NCI-H146 (cell line): ENCODE measurements around the gene BICRAL.
"Not testable (repeated sequence)": the region's sequence is repeated elsewhere in the genome, so short reads cannot be mapped to it uniquely, and the experiment has no call there.

Experiments
- DNase-seq: peaks from one replicate; lab custom pipeline; 2025; lab: John Stamatoyannopoulos, UW

BICRAL gene

GRCh38 chr6:42834056-42834455, 52.2 kb downstream of the BICRAL start:
- DNase-seq: no peak

DNA sequence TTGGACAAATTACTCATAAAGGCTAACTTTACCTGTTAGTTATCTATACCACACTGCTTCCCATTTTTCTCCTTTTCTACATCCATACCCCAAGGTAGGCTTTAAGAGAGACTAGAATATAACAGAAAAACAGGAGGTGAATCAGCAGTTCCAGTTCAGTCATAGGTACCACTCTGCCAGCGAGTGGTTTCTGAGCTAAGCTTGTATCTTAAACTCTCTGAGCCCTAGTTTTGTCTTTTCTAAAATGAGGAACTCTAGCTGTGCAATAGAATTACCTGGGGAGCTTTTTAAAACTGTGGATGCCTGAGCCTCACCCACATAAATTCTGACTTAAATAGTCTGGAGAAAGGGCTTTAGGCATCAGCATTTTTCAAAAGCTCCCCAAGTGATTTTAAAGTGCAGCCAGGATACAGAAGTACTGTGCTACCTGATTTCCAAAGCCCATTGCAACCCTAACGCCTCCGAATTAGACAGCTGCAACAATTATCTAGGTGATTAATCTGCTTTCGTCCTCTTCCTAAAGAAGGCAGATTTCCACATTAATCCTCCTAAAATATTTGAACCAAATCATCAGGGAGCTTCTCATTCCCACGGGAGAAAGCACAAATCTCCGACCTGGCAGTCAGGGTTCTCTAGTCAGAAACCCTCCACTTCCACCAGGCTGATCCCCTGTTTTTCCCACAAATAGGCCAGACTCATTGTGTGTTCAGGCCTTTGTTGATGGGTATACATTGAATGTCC, 60.2 kb downstream of the BICRAL start:
- peak; percentile 43 for DNase-seq

DNA sequence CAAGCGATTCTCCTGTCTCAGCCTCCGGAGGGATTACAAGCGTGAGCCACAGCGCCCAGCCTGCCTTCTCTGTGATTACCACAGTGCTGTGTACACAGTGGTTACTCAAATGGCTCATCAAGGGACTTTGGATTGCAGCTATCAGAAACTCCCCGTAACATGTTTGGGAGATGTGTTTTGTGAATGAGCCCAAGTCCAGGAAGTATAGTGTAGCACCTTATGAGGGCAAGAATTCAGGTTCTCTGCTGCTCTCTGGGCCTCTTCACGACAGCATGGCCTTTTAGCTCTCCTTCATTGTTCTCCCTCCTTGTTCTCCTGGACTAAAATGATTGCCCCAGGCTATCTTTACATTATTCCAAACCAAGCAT, 63.5 kb downstream of the BICRAL start:
- DNase-seq: peak; percentile 92

- DNase-seq: no peak
Measured at GRCh38 chr6:42846505-42846904, 64.7 kb downstream of the BICRAL start.

- no peak for DNase-seq
Measured at GRCh38 chr6:42848700-42849099, 66.8 kb downstream of the BICRAL start.

GRCh38 chr6:42851599-42851998, 69.7 kb downstream of the BICRAL start:
- no peak for DNase-seq

- DNase-seq: no peak
Measured at GRCh38 chr6:42860036-42860435, 78.2 kb downstream of the BICRAL start.

- DNase-seq: no peak
Measured at GRCh38 chr6:42860481-42860880, 78.6 kb downstream of the BICRAL start.

- DNase-seq: no peak
Measured at GRCh38 chr6:42864602-42865001, 82.8 kb downstream of the BICRAL start.

DNA sequence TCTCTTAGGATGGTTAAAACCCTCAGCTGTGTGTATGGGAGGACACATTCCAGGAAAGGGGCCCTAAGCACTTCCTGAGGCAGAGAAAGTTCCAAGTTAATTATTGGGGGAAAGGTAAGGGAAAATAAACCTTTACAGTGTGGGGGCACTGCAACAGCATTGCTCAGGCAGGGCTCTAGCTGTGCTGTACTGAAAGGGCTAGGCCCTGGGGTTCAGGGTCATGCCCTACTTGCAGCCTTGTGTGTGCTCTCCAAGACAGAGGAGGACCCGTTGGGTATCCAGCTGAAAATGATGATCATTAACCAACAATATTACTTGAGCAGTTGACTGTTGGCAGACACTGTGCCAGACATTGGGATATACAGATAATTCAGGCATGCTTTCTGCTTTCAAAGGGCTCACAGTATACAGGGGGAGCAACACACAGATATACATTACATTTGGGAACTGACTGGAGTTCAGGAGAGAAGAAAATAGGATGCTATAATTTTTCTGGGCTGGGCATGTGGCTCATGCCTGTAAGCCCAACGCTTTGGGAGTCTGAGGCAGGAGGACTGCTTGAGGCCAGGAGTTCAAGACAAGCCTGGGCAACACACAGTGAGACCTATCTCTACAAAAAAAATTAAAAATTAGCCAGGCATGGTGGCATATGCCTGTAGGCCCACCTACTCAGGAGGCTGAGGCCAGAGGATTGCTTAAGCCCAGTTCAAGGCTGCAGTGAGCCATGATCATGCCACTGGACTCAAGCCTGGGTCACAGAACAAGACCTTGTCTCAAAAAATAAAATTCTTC, 88.5 kb downstream of the BICRAL start:
- no peak for DNase-seq

- DNase-seq: no peak
Measured at GRCh38 chr6:42871711-42872110, 89.9 kb downstream of the BICRAL start.

- no peak for DNase-seq
Measured at GRCh38 chr6:42873313-42873712, 91.5 kb downstream of the BICRAL start.

DNA sequence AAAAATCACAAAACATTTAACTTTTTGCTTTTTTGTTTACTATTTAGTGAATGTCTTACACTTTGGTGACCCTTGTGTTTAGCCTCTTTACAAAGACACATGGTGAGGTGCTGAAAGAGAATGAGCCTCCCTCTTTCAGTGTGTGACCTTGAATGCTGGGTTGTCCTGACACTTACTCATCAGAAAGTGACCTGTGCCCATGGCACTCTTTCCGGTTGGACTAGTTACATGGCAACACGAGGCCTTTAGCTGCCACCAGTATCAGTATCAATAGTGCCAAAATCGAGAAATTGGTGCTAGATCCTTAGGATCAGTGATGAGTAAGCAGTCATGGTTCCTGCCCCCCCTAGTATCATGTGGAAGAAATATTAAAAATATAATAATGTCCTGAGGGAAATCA, 95.8 kb downstream of the BICRAL start:
- no peak for DNase-seq

DNA sequence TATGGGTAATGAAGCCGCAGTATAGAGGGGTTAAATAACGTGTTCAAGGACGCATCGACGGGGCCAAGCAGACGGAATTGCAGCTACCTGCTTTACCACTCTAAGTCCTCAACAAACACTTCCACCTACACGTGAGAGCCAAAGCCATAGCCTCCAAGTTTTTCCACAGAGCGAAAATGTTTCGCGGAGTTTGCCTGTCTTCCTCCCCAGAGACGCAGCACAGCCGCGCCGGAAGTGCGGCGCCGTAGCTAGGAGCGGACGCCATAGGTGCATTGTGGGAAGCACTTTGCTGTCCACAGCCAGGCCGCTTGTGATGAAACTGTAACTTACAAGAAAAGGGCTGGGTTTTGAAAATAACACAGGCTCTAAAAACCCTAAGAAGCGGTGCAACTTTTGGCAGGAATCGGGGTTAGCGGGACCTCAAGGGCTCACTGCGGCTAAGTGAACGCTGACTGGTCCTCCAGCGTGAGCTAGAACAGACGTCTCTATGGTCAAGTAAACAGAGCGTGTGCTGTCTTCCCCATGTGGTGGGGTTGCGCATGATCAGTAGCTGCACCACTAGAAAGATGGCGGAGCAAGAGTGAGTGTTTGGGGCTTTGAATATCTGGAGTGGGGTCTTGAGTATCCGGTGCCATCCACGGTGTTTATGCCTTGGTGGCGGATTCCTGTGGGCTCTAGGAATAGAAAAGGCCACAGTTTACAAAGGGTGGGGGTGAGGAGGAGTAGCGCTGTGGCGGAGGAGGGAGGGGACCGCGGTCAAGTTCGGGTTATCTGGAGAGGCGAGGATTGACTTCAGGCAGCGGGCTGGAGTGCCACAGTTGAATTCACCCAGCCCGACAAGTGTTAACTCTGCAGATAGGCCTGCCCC, 97.8 kb downstream of the BICRAL start, which contains the start of gene RPL7L1:
Gene RPL7L1 (plus strand): TSS at position 245 of the 868 bp plus-strand sequence. CDS start 295 bp downstream, at position 540.
- peak; percentile 95 for DNase-seq

GRCh38 chr6:42880240-42880817, 98.5 kb downstream of the BICRAL start:
- DNase-seq: not testable (repeated sequence)

DNA sequence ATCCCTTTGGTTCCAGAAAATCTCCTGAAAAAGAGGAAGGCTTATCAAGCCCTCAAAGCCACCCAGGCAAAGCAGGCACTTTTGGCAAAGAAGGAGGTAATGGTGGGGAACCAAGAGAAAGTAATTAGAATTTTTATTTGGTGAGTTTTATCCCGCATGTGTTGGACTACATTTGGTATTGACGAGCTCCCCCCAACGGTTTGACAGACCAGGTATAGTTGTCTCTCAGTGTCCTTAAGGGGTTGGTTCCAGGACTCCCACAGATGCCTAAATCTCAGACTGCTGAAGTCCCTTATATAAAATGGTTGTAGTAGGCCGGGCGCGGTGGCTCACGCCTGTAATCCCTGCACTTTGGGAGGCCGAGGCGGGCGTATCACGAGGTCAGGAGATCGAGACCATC, 99.0 kb downstream of the BICRAL start:
- not testable (repeated sequence) for DNase-seq

DNA sequence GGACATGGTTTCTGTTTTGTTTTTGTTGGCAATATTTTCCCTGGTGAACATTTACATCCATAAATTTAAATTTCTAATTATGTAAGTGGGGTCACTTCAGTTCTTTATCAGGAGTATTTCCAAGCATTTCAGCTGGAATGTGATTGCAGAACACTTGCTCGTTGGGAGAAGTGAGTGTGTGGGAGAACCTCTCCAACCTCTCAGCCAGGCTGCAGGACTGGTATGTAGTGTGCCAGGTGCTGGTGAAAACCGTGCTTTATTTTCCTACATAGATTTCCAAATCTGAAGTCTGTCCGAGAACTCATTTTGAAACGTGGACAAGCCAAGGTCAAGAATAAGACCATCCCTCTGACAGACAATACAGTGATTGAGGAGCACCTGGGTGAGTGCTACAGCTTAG, 103.8 kb downstream of the BICRAL start:
- DNase-seq: no peak

- not testable (repeated sequence) for DNase-seq
Measured at GRCh38 chr6:42888201-42888600, 106.3 kb downstream of the BICRAL start.

GRCh38 chr6:42889815-42890214, 108.0 kb downstream of the BICRAL start:
- no peak for DNase-seq

DNA sequence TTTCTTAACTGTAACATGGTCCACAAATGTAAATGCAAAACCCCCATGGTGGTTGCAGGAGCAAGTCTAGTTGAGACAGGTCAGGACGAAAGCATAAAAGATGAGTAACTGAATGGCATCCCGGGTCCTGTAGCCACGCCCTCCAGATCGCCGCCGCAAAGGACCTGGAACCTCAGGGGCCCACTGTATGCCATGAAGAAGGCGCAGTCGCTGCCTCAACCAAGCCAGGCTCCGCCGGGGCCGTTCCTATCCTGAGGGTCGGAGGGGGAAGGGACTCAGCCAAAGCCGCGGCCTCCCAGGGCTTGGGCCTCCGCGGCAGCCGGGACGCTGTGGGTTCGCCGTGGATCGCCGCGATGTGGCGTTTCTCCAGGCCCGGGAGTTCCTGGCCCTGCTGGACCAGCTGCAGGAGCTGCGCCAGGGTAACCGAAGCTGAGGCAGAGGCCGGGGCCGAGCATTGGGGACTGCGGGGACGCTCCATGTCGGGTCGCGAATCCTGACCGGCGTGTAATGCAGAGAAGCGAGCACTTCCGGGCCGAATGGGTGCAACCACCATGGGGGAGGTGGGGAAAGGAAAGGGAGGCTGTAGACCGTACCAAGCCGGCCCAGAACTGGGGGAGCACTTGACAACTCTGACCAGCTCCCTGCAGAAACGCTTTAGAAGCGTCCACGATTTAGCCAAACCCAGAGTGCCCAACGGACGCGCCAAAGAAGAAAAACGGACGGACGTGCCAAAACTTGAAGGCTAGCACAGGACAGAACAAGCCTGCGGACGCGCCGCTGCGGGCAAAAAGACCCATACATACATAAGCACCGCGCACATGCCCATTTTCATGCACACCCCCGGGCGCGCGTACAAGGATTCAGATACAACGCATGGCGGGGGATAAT, 108.7 kb downstream of the BICRAL start:
- DNase-seq: peak; percentile 99

DNA sequence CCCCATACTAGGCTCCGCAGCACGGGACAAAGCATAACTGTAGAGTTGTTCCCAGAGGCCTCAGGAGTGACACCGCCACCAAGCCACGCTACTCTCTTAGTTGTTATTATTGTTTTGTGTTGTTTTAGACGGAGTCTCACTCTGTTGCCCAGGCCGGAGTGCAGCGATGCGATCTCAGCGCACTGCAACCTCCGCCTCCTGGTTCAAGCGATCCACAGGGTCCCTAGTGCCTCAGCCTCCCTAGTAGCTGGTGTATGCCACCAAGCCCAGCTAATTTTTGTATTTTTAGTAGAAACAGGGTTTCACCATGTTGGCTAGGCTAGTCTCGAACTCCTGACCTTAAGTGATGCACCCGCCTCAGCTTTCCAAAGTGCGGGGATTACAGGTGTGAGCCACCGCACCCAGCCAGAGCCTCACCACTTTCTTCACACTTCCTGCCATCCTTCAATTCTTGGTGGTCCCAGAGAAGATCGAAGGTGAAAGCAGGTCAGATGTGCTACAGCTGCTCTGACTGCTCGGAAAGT, 109.4 kb downstream of the BICRAL start:
- no peak for DNase-seq
